Measurements from ENCODE around the gene POLL.
"Not testable (repeated sequence)": the region's sequence is repeated elsewhere in the genome, so short reads cannot be mapped to it uniquely, and the experiment has no call there.

POLL gene

DNA sequence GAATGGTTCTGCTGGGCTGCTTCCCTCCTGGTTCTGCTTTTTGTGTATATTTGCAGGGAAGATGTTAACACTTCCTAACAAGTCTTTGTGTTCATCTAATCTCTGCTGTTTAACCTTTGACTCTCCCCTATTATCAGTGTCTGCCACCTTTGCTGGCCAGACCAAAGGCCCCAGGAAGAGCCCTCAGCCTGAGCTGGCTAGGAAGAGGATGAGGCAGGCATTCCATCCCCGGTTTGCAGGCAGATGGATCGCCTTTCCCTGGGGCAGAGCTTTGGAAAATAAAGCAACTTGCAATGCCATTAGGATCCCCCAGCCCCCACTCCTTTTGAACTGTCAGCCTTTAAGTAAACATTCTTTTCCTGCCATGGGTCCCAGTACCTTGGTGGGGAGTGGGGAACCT is 19.1 kb upstream of the POLL start:
- Histone ChIP-seq H3K9me3 (ENCODE audit: control insufficient read depth, insufficient read depth, low read length) (no peaks in the 10 kb centered on the region), H3K9ac (ENCODE audit: low read depth, low read length) (peak overlapping the region; percentile 47), H3K4me3 (ENCODE audit: low read depth, low read length) (no peak overlapping the region), H3K36me3 (ENCODE audit: control insufficient read depth, insufficient read depth, low read length) (peaks cover 21% of the 10 kb centered on the region), H3K4me1 (ENCODE audit: control insufficient read depth, insufficient read depth, low read length) (peaks cover 7% of the 10 kb centered on the region), H3K27me3 (ENCODE audit: control insufficient read depth, insufficient read depth, low read length) (no peaks in the 10 kb centered on the region)

GRCh38 chr10:101602761-101603398 is 14.8 kb upstream of the POLL start:
- Histone ChIP-seq H3K4me1 (ENCODE audit: control insufficient read depth, insufficient read depth, low read length) (peaks cover 7% of the 10 kb centered on the region), H3K9me3 (ENCODE audit: control insufficient read depth, insufficient read depth, low read length) (no peaks in the 10 kb centered on the region), H3K9ac (ENCODE audit: low read depth, low read length) (no peak overlapping the region)

DNA sequence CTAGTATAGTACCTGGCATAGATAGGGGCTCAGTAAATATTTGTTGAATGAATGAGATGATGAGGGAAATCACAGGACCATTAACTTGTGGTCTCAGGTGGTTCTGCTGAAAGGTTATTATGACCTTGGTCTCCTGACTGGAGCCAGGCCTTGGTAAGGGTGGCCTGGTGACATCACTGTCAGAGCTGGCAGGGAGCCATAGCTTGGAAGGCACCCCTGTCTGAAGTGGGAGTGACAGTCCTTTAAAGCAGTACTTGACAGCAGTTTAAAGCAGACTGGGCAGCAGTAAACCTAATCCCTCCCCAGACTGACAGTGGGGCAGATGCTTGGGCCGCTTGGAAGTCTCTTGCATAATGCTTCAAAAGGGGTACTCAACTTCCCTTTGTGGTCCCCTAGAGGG is 13.5 kb upstream of the POLL start:
- no peak overlapping the region for H3K4me3 ChIP-seq (ENCODE audit: low read depth, low read length)
- H3K27me3 ChIP-seq (ENCODE audit: control insufficient read depth, insufficient read depth, low read length): no peaks in the 10 kb centered on the region
- H3K9me3 ChIP-seq (ENCODE audit: control insufficient read depth, insufficient read depth, low read length): no peaks in the 10 kb centered on the region
- H3K4me1 ChIP-seq (ENCODE audit: control insufficient read depth, insufficient read depth, low read length): peaks cover 3% of the 10 kb centered on the region
- H3K9ac ChIP-seq (ENCODE audit: low read depth, low read length): no peak overlapping the region
- H3K36me3 ChIP-seq (ENCODE audit: control insufficient read depth, insufficient read depth, low read length): no peaks in the 10 kb centered on the region

More at GRCh38 chr10:101602761-101603398, 14.8 kb upstream of the POLL start:
- H3K27me3 ChIP-seq (ENCODE audit: control insufficient read depth, insufficient read depth, low read length): no peaks in the 10 kb centered on the region
- H3K36me3 ChIP-seq (ENCODE audit: control insufficient read depth, insufficient read depth, low read length): no peaks in the 10 kb centered on the region
- no peak overlapping the region for H3K4me3 ChIP-seq (ENCODE audit: low read depth, low read length)

DNA sequence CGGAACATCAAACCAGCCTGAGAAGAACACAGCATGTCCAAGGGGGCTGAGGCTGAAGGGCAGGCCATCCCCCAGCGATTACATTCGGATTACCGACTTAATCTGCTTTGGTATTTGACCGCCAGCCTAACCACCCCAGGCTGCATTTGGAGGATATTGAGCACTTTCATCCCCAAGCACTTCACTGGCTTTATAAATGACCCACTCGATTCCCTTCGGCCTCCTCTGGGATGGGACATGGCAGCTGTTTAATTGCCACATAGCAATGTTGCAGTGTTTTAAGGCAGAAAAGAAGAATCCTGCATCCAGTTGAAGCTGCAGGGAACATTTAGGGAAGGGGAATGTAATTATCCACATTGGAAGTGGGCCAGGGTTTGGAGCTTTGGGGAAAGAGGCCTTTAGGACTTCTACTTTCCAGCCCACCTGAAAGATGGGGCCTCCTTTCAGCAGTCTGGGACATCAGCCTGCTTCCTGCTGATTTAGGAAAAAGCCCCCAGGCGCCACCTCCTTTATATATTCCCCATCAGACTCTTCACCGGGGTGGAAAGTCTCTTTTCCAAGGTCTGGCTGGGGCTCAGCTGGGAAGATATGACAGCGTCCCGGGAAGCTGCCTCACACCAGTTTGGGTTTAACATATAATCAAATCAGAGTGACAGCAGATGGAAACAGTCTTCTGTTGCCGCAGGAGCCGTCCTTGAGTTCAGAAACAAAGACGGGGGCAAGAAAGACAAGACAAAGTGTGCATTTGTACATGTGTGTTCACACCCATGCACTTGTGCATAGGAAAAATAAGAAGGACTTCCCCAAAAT is 9.2 kb upstream of the POLL start:
- H3K9me3 ChIP-seq (ENCODE audit: control insufficient read depth, insufficient read depth, low read length): no peaks in the 10 kb centered on the region

DNA sequence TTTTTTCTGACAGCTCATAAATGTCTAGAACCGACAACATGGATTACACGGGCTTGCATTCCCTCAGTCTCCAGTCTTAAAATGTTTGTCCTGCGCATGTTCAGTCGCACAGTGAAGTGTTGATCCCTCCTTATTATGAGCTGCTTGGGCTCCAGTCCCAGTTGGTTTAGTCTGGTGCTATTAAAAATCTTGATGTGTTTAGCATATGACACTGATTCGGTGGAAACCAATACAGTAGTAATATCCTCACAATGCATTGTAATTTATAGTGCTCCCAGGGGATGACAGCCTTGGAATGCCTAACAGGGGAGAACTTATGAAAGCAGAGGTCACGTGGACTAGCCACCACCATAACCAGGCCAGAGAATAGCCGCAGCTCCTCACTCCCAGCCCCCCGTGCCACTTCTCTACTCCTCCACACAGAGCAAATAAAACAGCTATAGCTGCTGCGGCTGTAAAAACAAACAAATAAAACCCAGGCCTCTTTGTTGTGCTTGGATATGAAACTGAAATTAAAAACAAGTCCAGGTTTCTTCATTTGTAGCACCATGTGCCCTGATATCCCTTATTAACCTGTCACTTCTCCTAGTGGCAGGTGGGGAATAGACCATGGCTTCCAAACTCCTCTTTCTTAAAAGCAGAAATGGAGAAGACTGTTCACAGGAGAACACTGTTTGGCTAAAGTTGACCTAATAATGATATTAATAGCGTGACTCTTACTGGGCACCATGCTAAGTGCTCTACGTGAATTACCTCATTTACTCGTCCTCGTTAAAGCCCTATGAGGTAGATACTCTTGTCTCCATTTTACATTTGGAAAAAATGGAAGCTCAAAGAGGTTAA is 7.8 kb upstream of the POLL start:
- Histone ChIP-seq H3K36me3 (ENCODE audit: control insufficient read depth, insufficient read depth, low read length) (no peaks in the 10 kb centered on the region), H3K4me3 (ENCODE audit: low read depth, low read length) (no peak overlapping the region), H3K27me3 (ENCODE audit: control insufficient read depth, insufficient read depth, low read length) (no peaks in the 10 kb centered on the region), H3K4me1 (ENCODE audit: control insufficient read depth, insufficient read depth, low read length) (peaks cover 3% of the 10 kb centered on the region), H3K9ac (ENCODE audit: low read depth, low read length) (no peak overlapping the region), H3K9me3 (ENCODE audit: control insufficient read depth, insufficient read depth, low read length) (no peaks in the 10 kb centered on the region)

More for the DNA sequence above, 9.2 kb upstream of the POLL start:
- H3K9ac ChIP-seq (ENCODE audit: low read depth, low read length): peak overlapping the region; percentile 47
- peaks cover 3% of the 10 kb centered on the region for H3K4me1 ChIP-seq (ENCODE audit: control insufficient read depth, insufficient read depth, low read length)
- no peak overlapping the region for H3K4me3 ChIP-seq (ENCODE audit: low read depth, low read length)
- H3K27me3 ChIP-seq (ENCODE audit: control insufficient read depth, insufficient read depth, low read length): no peaks in the 10 kb centered on the region
- no peaks in the 10 kb centered on the region for H3K36me3 ChIP-seq (ENCODE audit: control insufficient read depth, insufficient read depth, low read length)

DNA sequence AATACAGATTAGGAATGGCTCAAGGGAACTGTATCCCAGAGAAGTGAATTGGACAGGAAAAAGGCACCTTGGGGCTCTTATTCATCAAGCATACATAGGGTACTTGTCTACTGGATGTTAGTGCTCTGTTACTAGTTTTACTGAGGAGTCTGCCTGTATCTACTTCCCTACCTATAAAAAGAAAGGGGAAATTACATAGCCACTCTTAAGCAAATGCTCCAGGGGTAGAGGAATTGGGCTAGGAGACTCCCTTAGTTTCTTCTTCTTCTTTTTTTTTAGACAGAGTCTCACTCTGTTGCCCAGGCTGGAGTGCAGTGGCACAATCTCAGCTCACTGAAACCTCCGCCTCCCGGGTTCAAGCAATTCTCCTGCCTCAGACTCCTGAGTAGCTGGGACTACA is 5.3 kb upstream of the POLL start:
- not testable (repeated sequence) for H3K36me3 ChIP-seq (ENCODE audit: control insufficient read depth, insufficient read depth, low read length); H3K4me3 ChIP-seq (ENCODE audit: low read depth, low read length); H3K27me3 ChIP-seq (ENCODE audit: control insufficient read depth, insufficient read depth, low read length); H3K9me3 ChIP-seq (ENCODE audit: control insufficient read depth, insufficient read depth, low read length); H3K9ac ChIP-seq (ENCODE audit: low read depth, low read length); H3K4me1 ChIP-seq (ENCODE audit: control insufficient read depth, insufficient read depth, low read length)

DNA sequence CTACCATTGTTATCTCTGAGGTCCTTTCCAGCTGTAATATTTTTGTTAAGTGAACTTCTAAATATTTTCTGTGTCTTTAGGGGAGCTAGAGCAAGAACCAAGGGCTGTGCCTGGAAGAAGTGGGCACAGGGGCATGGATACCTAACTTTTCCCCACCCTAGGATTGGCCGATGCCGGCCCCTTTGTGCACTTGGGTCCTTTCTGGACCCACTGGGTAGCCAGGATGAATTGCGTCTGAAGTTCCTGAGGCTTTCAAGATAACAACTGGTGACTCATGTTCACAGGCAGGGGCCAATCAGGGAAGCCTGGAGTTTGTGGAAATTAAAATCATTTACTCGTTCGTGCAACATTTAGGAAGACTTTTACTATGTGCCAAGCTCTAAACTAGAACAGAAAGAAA is 822 bp upstream of the POLL start:
- Histone ChIP-seq H3K4me3 (ENCODE audit: low read depth, low read length) (peak overlapping the region; percentile 95), H3K9ac (ENCODE audit: low read depth, low read length) (no peak overlapping the region)

GRCh38 chr10:101585841-101586240 is 2.2 kb downstream of the POLL start:
- peaks cover 8% of the 10 kb centered on the region for H3K4me1 ChIP-seq (ENCODE audit: control insufficient read depth, insufficient read depth, low read length)
- H3K36me3 ChIP-seq (ENCODE audit: control insufficient read depth, insufficient read depth, low read length): peaks cover 4% of the 10 kb centered on the region
- no peak overlapping the region for H3K9ac ChIP-seq (ENCODE audit: low read depth, low read length)
- no peaks in the 10 kb centered on the region for H3K9me3 ChIP-seq (ENCODE audit: control insufficient read depth, insufficient read depth, low read length)
- no peaks in the 10 kb centered on the region for H3K27me3 ChIP-seq (ENCODE audit: control insufficient read depth, insufficient read depth, low read length)
- no peak overlapping the region for H3K4me3 ChIP-seq (ENCODE audit: low read depth, low read length)

More for the DNA sequence above, 822 bp upstream of the POLL start:
- no peaks in the 10 kb centered on the region for H3K36me3 ChIP-seq (ENCODE audit: control insufficient read depth, insufficient read depth, low read length)
- no peaks in the 10 kb centered on the region for H3K27me3 ChIP-seq (ENCODE audit: control insufficient read depth, insufficient read depth, low read length)
- H3K9me3 ChIP-seq (ENCODE audit: control insufficient read depth, insufficient read depth, low read length): no peaks in the 10 kb centered on the region
- peaks cover 2% of the 10 kb centered on the region for H3K4me1 ChIP-seq (ENCODE audit: control insufficient read depth, insufficient read depth, low read length)

GRCh38 chr10:101580486-101581399 is 7.3 kb downstream of the POLL start:
- H3K9ac ChIP-seq (ENCODE audit: low read depth, low read length): peak overlapping the region; percentile 2
- H3K36me3 ChIP-seq (ENCODE audit: control insufficient read depth, insufficient read depth, low read length): peaks cover 22% of the 10 kb centered on the region
- no peak overlapping the region for H3K4me3 ChIP-seq (ENCODE audit: low read depth, low read length)
- no peaks in the 10 kb centered on the region for H3K9me3 ChIP-seq (ENCODE audit: control insufficient read depth, insufficient read depth, low read length)
- peaks cover 10% of the 10 kb centered on the region for H3K4me1 ChIP-seq (ENCODE audit: control insufficient read depth, insufficient read depth, low read length)
- H3K27me3 ChIP-seq (ENCODE audit: control insufficient read depth, insufficient read depth, low read length): no peaks in the 10 kb centered on the region

- Histone ChIP-seq H3K36me3 (ENCODE audit: control insufficient read depth, insufficient read depth, low read length) (peaks cover 22% of the 10 kb centered on the region), H3K9me3 (ENCODE audit: control insufficient read depth, insufficient read depth, low read length) (no peaks in the 10 kb centered on the region), H3K4me3 (ENCODE audit: low read depth, low read length) (no peak overlapping the region), H3K27me3 (ENCODE audit: control insufficient read depth, insufficient read depth, low read length) (no peaks in the 10 kb centered on the region), H3K4me1 (ENCODE audit: control insufficient read depth, insufficient read depth, low read length) (peaks cover 10% of the 10 kb centered on the region), H3K9ac (ENCODE audit: low read depth, low read length) (no peak overlapping the region)
These were observed 8.6 kb downstream of the POLL start for GRCh38 chr10:101579516-101579870.

Measured in iPS-15b (cell line).